Astrocyte of the spinal cord (primary cell): ENCODE data around the gene SSC5D.

Experiments used
- DNase-seq: peaks from one replicate; pipeline ENCODE4 v3.0.0; 2011; ENCODE audit warnings: low read depth, low spot score
- H3K4me3 ChIP-seq: 2 replicates; pipeline ENCODE4 v1.5.1; 2011; ENCODE audit warnings: low read depth, mild to moderate bottlenecking, low read length, moderate library complexity
- CTCF ChIP-seq: IDR thresholded peaks from 2 replicates; pipeline ENCODE4 v1.5.1; 2012; ENCODE audit warnings: low read depth, mild to moderate bottlenecking, low read length, inconsistent platforms
- in situ Hi-C: cut with HindIII; loops from 2 replicates; pipeline ENCODE4 v1.10.0; 2017; ENCODE audit warnings: low sequenced_read_pairs

SSC5D gene

GRCh38 chr19:55465460-55466240 is 22.6 kb upstream of the SSC5D start:
- DNase-seq: no peak
- in situ Hi-C loops: no loop called here

GRCh38 chr19:55466241-55466614 is 22.0 kb upstream of the SSC5D start:
- no peak for DNase-seq
- in situ Hi-C loops: no loop called here
- no peak for TF ChIP-seq CTCF
- H3K4me3 ChIP-seq: no peak overlapping the region

More at GRCh38 chr19:55465460-55466240, 22.6 kb upstream of the SSC5D start:
- TF ChIP-seq CTCF: no peak
- H3K4me3 ChIP-seq: no peak overlapping the region

GRCh38 chr19:55467236-55468053 is 20.8 kb upstream of the SSC5D start:
- DNase-seq: no peak
- peak; percentile 91 for TF ChIP-seq CTCF
- in situ Hi-C loops: no loop called here
- H3K4me3 ChIP-seq: no peak overlapping the region

- in situ Hi-C loops: no loop called here
- no peak overlapping the region for H3K4me3 ChIP-seq
- no peak for TF ChIP-seq CTCF
- no peak for DNase-seq
These were observed 20.2 kb upstream of the SSC5D start for GRCh38 chr19:55468054-55468393.

GRCh38 chr19:55471266-55471665 is 17.0 kb upstream of the SSC5D start:
- in situ Hi-C loops: no loop called here
- no peak for DNase-seq
- no peak for TF ChIP-seq CTCF
- no peak overlapping the region for H3K4me3 ChIP-seq

DNA sequence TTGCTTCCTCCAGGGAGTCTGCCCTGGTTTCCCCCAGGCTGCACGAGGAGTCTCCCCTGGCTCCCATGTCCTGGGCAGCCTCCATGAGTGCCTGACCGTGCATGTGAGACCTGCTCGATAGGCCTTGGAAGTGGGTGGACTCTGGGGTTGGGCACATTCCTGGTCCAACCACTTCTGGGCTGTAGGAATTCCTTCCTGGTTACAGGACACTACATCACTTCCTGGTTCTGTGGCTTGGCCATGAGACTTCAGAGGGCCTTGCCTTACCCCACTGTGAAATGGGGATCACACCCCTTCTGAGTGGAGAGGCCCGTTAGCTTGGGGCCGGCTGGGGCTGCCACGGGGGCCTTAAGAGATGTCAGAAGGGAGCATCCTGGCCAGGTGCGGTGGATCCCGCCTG is 15.8 kb upstream of the SSC5D start:
- TF ChIP-seq CTCF: no peak
- H3K4me3 ChIP-seq: no peak overlapping the region
- DNase-seq: peak; percentile 65
- in situ Hi-C loops: no loop called here
